GM12872 (cell line): ENCODE results near the gene CC2D1A.

Experiments
- CTCF ChIP-seq: IDR thresholded peaks from 3 replicates; pipeline ENCODE4 v1.5.1; 2011; ENCODE audit warnings: low read depth, mild to moderate bottlenecking, low read length, moderate library complexity; ENCODE audit not compliant: insufficient read depth

CC2D1A gene

DNA sequence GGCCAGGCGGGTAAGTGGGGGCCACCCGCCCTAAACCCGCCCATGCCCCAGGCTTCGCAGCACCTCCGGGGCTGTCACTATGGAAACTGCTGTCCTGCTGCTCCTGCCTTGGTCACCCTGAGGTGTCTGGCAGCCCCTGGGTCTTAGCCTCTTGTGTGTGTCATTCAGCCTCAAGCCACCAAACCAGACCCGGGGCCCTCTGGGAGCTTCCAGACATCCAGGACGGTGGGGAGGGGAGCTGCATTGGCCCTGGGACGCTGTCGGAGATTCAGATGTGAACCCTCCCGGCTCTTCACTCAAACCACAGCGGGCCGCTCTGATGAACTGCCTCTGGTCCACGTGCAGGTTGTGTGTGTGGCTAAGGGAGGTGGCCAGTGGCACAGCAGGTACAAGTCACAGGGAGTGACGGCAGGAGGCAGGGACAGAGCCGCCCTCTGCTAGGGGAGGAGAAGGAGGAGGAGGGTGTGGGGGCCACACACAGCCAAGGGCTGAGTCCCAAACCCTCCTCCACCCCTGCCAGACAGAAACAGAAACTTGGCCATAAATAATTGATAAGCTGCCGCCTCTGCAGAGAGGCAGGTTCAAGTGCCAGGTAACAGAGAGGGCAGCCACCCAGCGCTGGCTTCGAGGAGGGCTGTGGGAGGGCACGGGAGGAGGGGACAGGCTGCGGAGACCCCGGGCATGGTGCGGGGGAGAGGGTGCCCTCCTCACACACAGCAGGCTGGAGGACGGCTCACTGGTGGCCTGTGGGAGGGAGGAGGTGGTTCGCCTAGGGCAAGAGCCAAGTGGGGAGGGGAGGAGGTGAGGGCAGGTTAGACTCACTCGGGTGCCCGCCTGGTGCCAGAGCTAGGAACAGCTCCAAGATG is 21.0 kb upstream of the CC2D1A start:
- TF ChIP-seq CTCF = no peak

- TF ChIP-seq CTCF = no peak
These were observed 20.1 kb upstream of the CC2D1A start for GRCh38 chr19:13885826-13886365.

DNA sequence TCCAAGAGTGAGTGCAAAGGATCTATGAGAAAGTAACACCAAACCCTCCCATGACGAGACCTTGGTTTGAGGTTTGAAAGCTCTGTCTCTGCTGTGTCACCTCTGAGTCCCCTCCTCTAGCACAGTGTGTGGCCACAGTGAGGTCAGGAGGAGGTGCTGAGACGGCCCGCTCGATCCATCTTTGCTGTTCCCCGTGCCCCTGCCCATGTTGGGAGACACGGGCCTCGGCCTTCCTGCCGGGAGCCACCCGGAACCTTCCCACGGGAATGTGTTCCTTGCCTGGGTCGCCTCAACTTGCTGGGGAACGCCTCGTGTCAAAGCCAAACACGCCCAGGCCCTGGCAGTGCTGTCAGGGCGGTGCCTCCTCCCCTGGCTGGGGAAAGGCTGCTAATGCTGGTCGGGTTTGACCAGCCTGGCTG is 19.0 kb upstream of the CC2D1A start:
- no peak for TF ChIP-seq CTCF

DNA sequence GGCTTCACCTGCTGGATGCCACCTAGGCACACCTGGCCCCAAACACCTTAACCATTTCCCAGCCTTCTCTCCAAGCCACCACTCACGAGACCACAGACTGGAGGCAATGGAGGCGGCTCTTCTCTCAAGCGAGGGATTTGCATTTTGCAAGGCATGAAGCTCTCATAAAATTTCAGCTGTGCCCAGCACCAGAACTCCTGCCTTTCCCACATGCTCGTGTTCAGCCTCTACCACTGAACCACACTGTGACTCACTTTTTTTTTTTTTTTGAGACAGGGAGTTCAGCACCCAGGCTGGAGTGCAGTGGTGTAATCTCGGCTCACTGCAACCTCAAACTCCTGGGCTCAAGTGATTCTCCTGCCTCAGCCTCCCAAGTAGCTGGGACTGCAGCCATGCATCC is 18.5 kb upstream of the CC2D1A start:
- no peak for TF ChIP-seq CTCF

DNA sequence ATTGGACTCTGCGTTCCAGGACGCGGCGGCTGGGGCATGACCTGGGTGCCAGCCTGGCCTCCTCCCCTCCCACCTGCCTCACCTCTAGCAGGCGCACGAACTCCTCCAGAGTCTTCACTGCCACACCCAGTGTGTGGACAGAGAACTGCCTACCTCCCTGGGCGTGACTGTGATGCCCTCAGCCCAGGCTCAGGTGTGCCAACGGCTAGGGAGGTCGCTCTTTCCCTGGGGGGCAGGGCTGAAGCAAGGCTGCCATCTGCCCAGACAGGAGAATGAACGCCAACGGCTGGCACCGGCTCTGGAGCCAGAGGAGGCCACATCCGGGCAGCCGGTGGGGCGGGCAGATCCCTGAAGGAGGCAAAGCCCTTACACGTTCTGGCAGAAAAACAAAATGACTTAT is 17.7 kb upstream of the CC2D1A start:
- TF ChIP-seq CTCF = no peak

DNA sequence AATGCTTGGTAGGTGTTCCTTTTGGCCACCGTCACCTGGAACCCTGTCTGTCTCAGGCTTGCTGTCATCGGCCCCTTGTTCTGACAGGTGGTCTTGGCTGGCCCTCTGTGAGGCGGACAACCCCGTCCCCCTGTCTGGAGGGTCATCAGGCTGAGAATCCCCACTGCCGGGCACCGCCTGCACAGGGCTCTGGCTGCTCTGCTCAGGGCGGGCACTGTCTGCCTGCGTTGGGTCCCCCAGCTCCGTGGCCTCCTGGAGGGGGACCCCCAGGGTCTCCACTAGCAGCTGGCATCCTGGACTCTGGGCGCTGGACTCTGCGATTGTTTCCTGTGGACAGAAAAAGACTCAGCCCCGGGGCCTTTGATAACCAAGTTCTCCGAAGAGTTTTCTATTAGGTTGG is 15.9 kb upstream of the CC2D1A start:
- no peak for TF ChIP-seq CTCF

GRCh38 chr19:13892870-13893269 is 13.1 kb upstream of the CC2D1A start:
- TF ChIP-seq CTCF = no peak
